Omental fat pad (tissue), 4 donors: ENCODE measurements around the gene AK8. TPM values are rescaled to one million over a fixed set of nuclear protein-coding genes. Genes with fewer than 3 reads are reported as not detected.

Experiments
- ATAC-seq: fragments of 150-250 bp; one replicate; pipeline ENCODE4 v1.9.1; 2016; ENCODE audit warnings: mild to moderate bottlenecking, moderate library complexity; ENCODE audit not compliant: low FRiP score
- DNase-seq: peaks from one replicate; pipeline ENCODE4 v3.0.0-alpha.2; 2019; ENCODE audit warnings: low spot score
- total RNA-seq, 4 donors: library from RNA; depleted of rRNA; stranded (reverse); fragments of >200 nt; gene quantifications; one replicate each; pipeline ENCODE4 v1.1.0, GENCODE V29; 2016
- TF ChIP-seq, protein P1 (sequence below), 3 donors: fragments of 450-650 bp; IDR thresholded peaks; one replicate each; pipeline ENCODE4 v1.5.1; 2016 to 2017; ENCODE audit warnings: antibody characterized with exemption in 3 of 3, mild to moderate bottlenecking in 3 of 3, moderate library complexity in 2 of 3

AK8 gene
- total RNA-seq, 4 donors from 2014 or later, result 1.0 to 1.3 (median 1.3) TPM; not detected in 1

- TF ChIP-seq, protein P1, sequence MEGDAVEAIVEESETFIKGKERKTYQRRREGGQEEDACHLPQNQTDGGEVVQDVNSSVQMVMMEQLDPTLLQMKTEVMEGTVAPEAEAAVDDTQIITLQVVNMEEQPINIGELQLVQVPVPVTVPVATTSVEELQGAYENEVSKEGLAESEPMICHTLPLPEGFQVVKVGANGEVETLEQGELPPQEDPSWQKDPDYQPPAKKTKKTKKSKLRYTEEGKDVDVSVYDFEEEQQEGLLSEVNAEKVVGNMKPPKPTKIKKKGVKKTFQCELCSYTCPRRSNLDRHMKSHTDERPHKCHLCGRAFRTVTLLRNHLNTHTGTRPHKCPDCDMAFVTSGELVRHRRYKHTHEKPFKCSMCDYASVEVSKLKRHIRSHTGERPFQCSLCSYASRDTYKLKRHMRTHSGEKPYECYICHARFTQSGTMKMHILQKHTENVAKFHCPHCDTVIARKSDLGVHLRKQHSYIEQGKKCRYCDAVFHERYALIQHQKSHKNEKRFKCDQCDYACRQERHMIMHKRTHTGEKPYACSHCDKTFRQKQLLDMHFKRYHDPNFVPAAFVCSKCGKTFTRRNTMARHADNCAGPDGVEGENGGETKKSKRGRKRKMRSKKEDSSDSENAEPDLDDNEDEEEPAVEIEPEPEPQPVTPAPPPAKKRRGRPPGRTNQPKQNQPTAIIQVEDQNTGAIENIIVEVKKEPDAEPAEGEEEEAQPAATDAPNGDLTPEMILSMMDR (IDR thresholded peaks at IDR 0.05), result no peak
- DNase-seq (no peak), ATAC-seq (no peak)
Observed at GRCh38 chr9:132784286-132784830, 93.7 kb downstream of the AK8 start.

GRCh38 chr9:132783006-132783405 is 95.1 kb downstream of the AK8 start:
- ATAC-seq (no peak), DNase-seq (no peak)
- TF ChIP-seq, protein P1 (IDR thresholded peaks at IDR 0.05), result no peak

DNA sequence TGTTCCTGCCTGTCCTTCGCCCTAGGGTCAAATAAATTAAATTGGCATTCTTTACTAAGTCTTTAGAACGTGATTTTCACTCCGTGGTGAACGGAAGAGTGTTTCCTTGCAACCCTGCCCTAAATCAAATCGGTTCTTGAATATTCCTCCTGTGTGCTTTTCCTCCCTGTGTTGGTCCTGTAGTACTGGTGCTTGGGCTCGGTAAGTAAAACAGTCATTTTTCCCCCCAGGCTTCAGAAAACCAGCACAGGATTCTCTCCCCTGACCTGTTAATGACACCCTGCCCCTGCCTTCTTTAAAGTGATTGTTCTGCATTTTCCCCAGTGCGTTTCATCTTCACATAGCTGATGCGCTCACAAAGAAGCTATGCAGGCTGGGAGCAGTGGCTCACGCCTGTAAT is 96.0 kb downstream of the AK8 start:
- DNase-seq (no peak), ATAC-seq (no peak)
- TF ChIP-seq, protein P1 (IDR thresholded peaks at IDR 0.05), result no peak

- DNase-seq (no peak), ATAC-seq (no peak)
- TF ChIP-seq, protein P1 (IDR thresholded peaks at IDR 0.05), result no peak
Observed at GRCh38 chr9:132780230-132781007, 97.7 kb downstream of the AK8 start.

- ATAC-seq (no peak), DNase-seq (no peak)
Observed at GRCh38 chr9:132776891-132777290, 101.2 kb downstream of the AK8 start.

DNA sequence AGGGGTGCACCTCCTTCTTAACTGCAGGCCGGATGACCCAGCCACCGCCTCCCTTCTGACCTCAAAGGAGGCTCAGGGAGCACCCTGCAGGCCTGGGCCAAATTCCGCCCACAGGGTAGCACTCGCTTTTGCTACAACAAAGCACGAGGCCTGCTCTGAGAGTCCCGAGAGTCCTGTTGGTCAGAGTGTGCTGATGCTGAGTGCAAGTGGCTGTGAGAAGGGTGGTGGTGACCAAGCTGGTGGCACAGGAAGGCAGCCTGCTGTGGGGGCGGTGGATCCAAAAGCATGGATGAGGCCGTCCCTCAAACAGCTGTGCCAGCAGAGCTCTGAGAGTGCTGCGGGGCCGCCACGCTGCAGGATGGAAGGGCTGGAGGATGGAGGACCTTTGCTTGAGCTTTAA is 101.8 kb downstream of the AK8 start:
- TF ChIP-seq, protein P1 (IDR thresholded peaks at IDR 0.05), result no peak
- no peak for ATAC-seq
- DNase-seq, result no peak

More at GRCh38 chr9:132776891-132777290, 101.2 kb downstream of the AK8 start:
- TF ChIP-seq, protein P1 (IDR thresholded peaks at IDR 0.05), result no peak

DNA sequence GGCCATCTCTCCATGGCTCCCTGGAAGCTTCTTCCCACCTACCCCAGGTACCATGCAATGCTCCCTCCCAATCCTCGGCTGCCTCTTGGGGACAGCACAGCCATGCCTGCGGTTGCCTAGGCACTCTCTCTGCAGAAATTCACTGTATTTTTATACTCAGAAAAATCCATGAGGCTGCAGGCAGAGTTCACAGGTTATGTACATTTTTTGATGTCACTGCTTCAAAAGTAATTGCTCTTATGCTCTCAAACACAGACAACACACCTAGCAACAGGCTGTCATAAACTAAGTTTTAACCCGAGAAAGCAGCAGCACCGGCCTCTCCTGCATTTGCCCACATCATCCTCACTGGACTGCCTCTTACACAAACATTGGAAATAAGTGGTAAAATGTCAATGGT is 102.4 kb downstream of the AK8 start:
- ATAC-seq (no peak), DNase-seq (no peak)
- TF ChIP-seq, protein P1 (IDR thresholded peaks at IDR 0.05), result no peak
